ENCODE measurements around the gene TMEM259.
A peak's percentile ranks its signal among the peaks of the same experiment; 100 is the strongest.

Gene TMEM259

GRCh38 chr19:1018393-1018792 is 2.5 kb downstream of the TMEM259 start:
- Histone ChIP-seq H3K9me3 (ENCODE audit: control insufficient read depth, insufficient read depth, low read length) (no peaks in the 10 kb centered on the region), H3K36me3 (ENCODE audit: insufficient read depth, low read length) (no peaks in the 10 kb centered on the region), H3K9ac (ENCODE audit: low read depth, low read length) (no peak overlapping the region; the same call in 1 of the 2 replicates), H3K4me1 (ENCODE audit: insufficient read depth, low read length) (peaks cover 22% of the 10 kb centered on the region)

- H3K4me1 ChIP-seq (ENCODE audit: insufficient read depth, low read length) = peaks cover 22% of the 10 kb centered on the region
- H3K9ac ChIP-seq (ENCODE audit: low read depth, low read length) = no peak overlapping the region
- no peaks in the 10 kb centered on the region for H3K9me3 ChIP-seq (ENCODE audit: control insufficient read depth, insufficient read depth, low read length)
- H3K36me3 ChIP-seq (ENCODE audit: insufficient read depth, low read length) = no peaks in the 10 kb centered on the region
Measured at GRCh38 chr19:1017906-1018305, 3.0 kb downstream of the TMEM259 start.

- H3K9ac ChIP-seq (ENCODE audit: low read depth, low read length) = no peak overlapping the region
- peaks cover 22% of the 10 kb centered on the region for H3K4me1 ChIP-seq (ENCODE audit: insufficient read depth, low read length)
- no peaks in the 10 kb centered on the region for H3K9me3 ChIP-seq (ENCODE audit: control insufficient read depth, insufficient read depth, low read length)
- H3K36me3 ChIP-seq (ENCODE audit: insufficient read depth, low read length) = no peaks in the 10 kb centered on the region
Measured at GRCh38 chr19:1017115-1017905, 3.6 kb downstream of the TMEM259 start.

GRCh38 chr19:1016647-1017114 is 4.2 kb downstream of the TMEM259 start:
- Histone ChIP-seq H3K9me3 (ENCODE audit: control insufficient read depth, insufficient read depth, low read length) (no peaks in the 10 kb centered on the region), H3K36me3 (ENCODE audit: insufficient read depth, low read length) (no peaks in the 10 kb centered on the region), H3K9ac (ENCODE audit: low read depth, low read length) (no peak overlapping the region), H3K4me1 (ENCODE audit: insufficient read depth, low read length) (peaks cover 22% of the 10 kb centered on the region)

GRCh38 chr19:1015782-1016646 is 4.9 kb downstream of the TMEM259 start:
- H3K9ac ChIP-seq (ENCODE audit: low read depth, low read length) = peak overlapping the region; percentile 20; the same call in 1 of the 2 replicates
- no peaks in the 10 kb centered on the region for H3K36me3 ChIP-seq (ENCODE audit: insufficient read depth, low read length)
- H3K4me1 ChIP-seq (ENCODE audit: insufficient read depth, low read length) = peaks cover 22% of the 10 kb centered on the region
- no peaks in the 10 kb centered on the region for H3K9me3 ChIP-seq (ENCODE audit: control insufficient read depth, insufficient read depth, low read length)

GRCh38 chr19:1015061-1015781 is 5.7 kb downstream of the TMEM259 start:
- H3K9ac ChIP-seq (ENCODE audit: low read depth, low read length) = peak overlapping the region; percentile 20; the same call in 1 of the 2 replicates
- no peaks in the 10 kb centered on the region for H3K9me3 ChIP-seq (ENCODE audit: control insufficient read depth, insufficient read depth, low read length)
- H3K36me3 ChIP-seq (ENCODE audit: insufficient read depth, low read length) = no peaks in the 10 kb centered on the region
- peaks cover 22% of the 10 kb centered on the region for H3K4me1 ChIP-seq (ENCODE audit: insufficient read depth, low read length)

GRCh38 chr19:1014161-1015060 is 6.5 kb downstream of the TMEM259 start:
- Histone ChIP-seq H3K9ac (ENCODE audit: low read depth, low read length) (no peak overlapping the region), H3K36me3 (ENCODE audit: insufficient read depth, low read length) (no peaks in the 10 kb centered on the region), H3K4me1 (ENCODE audit: insufficient read depth, low read length) (peaks cover 22% of the 10 kb centered on the region), H3K9me3 (ENCODE audit: control insufficient read depth, insufficient read depth, low read length) (no peaks in the 10 kb centered on the region)

GRCh38 chr19:1013218-1013617 is 7.7 kb downstream of the TMEM259 start:
- no peak overlapping the region for H3K9ac ChIP-seq (ENCODE audit: low read depth, low read length)
- H3K36me3 ChIP-seq (ENCODE audit: insufficient read depth, low read length) = no peaks in the 10 kb centered on the region
- H3K9me3 ChIP-seq (ENCODE audit: control insufficient read depth, insufficient read depth, low read length) = no peaks in the 10 kb centered on the region
- H3K4me1 ChIP-seq (ENCODE audit: insufficient read depth, low read length) = peaks cover 20% of the 10 kb centered on the region

- no peaks in the 10 kb centered on the region for H3K9me3 ChIP-seq (ENCODE audit: control insufficient read depth, insufficient read depth, low read length)
- peaks cover 11% of the 10 kb centered on the region for H3K4me1 ChIP-seq (ENCODE audit: insufficient read depth, low read length)
- H3K9ac ChIP-seq (ENCODE audit: low read depth, low read length) = no peak overlapping the region
- H3K36me3 ChIP-seq (ENCODE audit: insufficient read depth, low read length) = no peaks in the 10 kb centered on the region
Measured at GRCh38 chr19:1012334-1012733, 8.6 kb downstream of the TMEM259 start.

- H3K4me1 ChIP-seq (ENCODE audit: insufficient read depth, low read length) = peaks cover 7% of the 10 kb centered on the region
- H3K36me3 ChIP-seq (ENCODE audit: insufficient read depth, low read length) = no peaks in the 10 kb centered on the region
- no peaks in the 10 kb centered on the region for H3K9me3 ChIP-seq (ENCODE audit: control insufficient read depth, insufficient read depth, low read length)
- H3K9ac ChIP-seq (ENCODE audit: low read depth, low read length) = no peak overlapping the region
Measured at GRCh38 chr19:1011831-1012333, 9.0 kb downstream of the TMEM259 start.

GRCh38 chr19:1010586-1011510 is 10.1 kb downstream of the TMEM259 start:
- no peaks in the 10 kb centered on the region for H3K4me1 ChIP-seq (ENCODE audit: insufficient read depth, low read length)
- H3K36me3 ChIP-seq (ENCODE audit: insufficient read depth, low read length) = no peaks in the 10 kb centered on the region
- H3K9me3 ChIP-seq (ENCODE audit: control insufficient read depth, insufficient read depth, low read length) = no peaks in the 10 kb centered on the region
- no peak overlapping the region for H3K9ac ChIP-seq (ENCODE audit: low read depth, low read length)

- Histone ChIP-seq H3K9me3 (ENCODE audit: control insufficient read depth, insufficient read depth, low read length) (no peaks in the 10 kb centered on the region), H3K36me3 (ENCODE audit: insufficient read depth, low read length) (no peaks in the 10 kb centered on the region), H3K9ac (ENCODE audit: low read depth, low read length) (no peak overlapping the region), H3K4me1 (ENCODE audit: insufficient read depth, low read length) (no peaks in the 10 kb centered on the region)
Measured at GRCh38 chr19:1009981-1010538, 10.9 kb downstream of the TMEM259 start.

Measured in ES-I3 (cell line).